PC-9 (cell line): Measurements from ENCODE around the gene METTL27.
"Not testable (repeated sequence)": the region's sequence is repeated elsewhere in the genome, so short reads cannot be mapped to it uniquely, and the experiment has no call there.

ENCODE experiments used
- EZH2 ChIP-seq: fragments of 200-600 bp; sonication (generic); IDR thresholded peaks from 2 replicates; pipeline ENCODE4 v1.8.0; 2017; ENCODE audit warnings: antibody characterized with exemption, low read depth
- TF ChIP-seq, protein P1 (sequence below): fragments of 200-600 bp; sonication (generic); conservative IDR thresholded peaks from 2 replicates; pipeline ENCODE4 v1.6.1; 2017; ENCODE audit warnings: mixed run types, antibody characterized with exemption, mild to moderate bottlenecking, moderate library complexity

- TF ChIP-seq, protein P1, sequence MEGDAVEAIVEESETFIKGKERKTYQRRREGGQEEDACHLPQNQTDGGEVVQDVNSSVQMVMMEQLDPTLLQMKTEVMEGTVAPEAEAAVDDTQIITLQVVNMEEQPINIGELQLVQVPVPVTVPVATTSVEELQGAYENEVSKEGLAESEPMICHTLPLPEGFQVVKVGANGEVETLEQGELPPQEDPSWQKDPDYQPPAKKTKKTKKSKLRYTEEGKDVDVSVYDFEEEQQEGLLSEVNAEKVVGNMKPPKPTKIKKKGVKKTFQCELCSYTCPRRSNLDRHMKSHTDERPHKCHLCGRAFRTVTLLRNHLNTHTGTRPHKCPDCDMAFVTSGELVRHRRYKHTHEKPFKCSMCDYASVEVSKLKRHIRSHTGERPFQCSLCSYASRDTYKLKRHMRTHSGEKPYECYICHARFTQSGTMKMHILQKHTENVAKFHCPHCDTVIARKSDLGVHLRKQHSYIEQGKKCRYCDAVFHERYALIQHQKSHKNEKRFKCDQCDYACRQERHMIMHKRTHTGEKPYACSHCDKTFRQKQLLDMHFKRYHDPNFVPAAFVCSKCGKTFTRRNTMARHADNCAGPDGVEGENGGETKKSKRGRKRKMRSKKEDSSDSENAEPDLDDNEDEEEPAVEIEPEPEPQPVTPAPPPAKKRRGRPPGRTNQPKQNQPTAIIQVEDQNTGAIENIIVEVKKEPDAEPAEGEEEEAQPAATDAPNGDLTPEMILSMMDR = not testable (repeated sequence)
- TF ChIP-seq EZH2 = not testable (repeated sequence)
Measured at GRCh38 chr7:73791170-73791690, 51.1 kb downstream of the METTL27 start.
